Retinal pigment epithelial cell (primary cell): ENCODE measurements around the gene SPPL2A.
A peak's percentile ranks its signal among the peaks of the same experiment; 100 is the strongest.

Experiments used
- DNase-seq: peaks from one replicate; pipeline ENCODE4 v3.0.0-alpha.2; 2010; ENCODE audit warnings: low read depth
- H3K4me3 ChIP-seq: 2 replicates; pipeline ENCODE4 v1.5.1; 2011; ENCODE audit warnings: mild to moderate bottlenecking, low read length, control low read depth, moderate library complexity
- TF ChIP-seq, protein P1 (sequence below): conservative IDR thresholded peaks from 2 replicates; pipeline ENCODE4 v1.5.1; 2011; ENCODE audit warnings: low read depth, low read length, control low read depth, inconsistent platforms

The SPPL2A gene

DNA sequence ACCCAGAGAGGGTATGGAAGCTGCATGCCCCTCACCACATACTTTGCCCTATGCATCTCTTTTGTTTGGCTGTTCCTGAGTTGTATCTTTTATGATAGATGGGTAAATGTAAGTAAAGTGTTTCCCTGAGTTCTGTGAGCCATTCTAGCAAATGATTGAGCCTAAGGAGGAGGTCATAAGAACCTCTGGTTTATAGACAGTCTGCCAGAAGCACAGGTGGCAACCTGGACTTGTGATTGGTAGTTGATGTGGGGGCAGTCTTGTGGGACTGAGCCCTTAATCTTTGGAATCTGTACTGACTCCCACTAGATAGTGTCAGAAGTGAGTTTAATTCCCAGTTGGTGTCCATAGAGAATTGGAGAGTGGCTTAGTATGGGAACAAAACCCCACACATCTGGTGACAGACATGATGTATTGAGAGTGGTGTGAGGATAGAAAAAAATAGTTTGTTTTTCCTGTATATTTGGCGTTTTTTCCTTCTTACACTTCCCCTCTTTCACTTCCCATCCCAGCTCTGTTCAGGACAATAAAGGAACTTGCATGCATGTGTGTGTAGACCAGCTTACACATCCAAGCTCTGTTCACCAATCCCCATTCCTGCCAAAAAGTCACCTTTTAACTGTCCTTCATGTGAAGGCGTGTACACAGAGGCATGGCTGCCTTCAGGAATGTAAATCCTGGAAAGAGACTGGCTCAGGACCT lies 38.1 kb upstream of the SPPL2A start:
- no peak overlapping the region for H3K4me3 ChIP-seq

DNA sequence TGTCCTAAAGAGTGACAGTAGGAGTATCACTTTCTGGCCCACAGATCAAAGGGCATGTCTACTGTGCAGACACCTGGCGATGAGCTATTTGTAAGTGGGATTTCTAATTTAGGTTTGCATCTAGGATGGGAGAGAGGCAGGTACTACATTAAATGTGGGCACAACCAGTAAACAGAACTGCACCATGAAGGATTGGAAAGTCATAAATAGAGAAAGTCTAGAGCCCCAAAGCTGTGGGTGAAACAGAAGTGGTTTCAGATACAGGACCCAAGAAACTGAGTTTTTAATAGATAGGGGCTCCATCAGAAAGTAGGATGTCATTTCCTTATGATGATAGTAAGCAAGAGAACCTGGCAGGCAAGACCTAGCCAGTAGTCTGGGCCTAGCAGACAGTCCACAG lies 35.2 kb upstream of the SPPL2A start:
- no peak for DNase-seq
- TF ChIP-seq, protein P1, sequence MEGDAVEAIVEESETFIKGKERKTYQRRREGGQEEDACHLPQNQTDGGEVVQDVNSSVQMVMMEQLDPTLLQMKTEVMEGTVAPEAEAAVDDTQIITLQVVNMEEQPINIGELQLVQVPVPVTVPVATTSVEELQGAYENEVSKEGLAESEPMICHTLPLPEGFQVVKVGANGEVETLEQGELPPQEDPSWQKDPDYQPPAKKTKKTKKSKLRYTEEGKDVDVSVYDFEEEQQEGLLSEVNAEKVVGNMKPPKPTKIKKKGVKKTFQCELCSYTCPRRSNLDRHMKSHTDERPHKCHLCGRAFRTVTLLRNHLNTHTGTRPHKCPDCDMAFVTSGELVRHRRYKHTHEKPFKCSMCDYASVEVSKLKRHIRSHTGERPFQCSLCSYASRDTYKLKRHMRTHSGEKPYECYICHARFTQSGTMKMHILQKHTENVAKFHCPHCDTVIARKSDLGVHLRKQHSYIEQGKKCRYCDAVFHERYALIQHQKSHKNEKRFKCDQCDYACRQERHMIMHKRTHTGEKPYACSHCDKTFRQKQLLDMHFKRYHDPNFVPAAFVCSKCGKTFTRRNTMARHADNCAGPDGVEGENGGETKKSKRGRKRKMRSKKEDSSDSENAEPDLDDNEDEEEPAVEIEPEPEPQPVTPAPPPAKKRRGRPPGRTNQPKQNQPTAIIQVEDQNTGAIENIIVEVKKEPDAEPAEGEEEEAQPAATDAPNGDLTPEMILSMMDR: no peak
- H3K4me3 ChIP-seq: no peak overlapping the region

More for the DNA sequence above, 38.1 kb upstream of the SPPL2A start:
- TF ChIP-seq, protein P1: no peak
- DNase-seq: no peak

DNA sequence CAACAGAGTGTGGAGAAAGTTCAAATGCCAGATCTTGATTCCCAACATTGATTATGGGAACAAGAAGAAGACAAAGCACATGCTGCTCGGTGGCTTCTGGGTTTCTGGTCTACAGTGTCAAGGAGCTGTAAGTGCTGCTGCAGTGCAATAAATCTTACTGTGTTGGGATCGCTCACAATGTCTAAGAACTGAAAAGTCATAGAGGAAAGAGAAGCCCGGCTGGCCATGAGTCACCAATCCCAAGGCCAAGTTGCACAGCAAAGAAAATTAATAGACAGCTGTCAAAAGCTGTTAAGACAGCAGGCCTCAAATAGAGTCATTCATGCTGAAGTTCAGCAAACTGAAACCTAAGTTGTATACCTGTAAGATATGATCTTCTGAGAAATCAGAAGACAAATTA lies 33.2 kb upstream of the SPPL2A start:
- DNase-seq: peak; percentile 25
- TF ChIP-seq, protein P1: no peak
- H3K4me3 ChIP-seq: no peak overlapping the region

DNA sequence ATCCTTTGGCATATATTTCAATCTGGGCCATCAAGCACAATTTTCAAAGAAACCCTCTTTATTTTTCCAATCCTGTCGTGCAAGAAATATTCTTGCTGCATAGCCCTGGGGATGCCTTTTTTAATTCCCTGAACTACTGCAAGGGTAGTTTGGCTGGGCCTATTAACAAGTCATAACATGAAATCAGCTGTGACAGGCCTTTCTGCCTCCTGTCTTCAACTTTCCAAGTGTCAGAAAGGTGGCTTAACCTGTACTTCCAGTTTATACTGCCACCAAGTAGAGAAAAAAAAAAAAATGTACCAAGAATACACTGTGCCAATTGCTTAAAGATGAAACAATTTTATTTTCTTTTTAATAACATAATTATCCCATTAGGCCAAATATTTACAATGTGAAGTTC lies 32.4 kb upstream of the SPPL2A start:
- no peak for DNase-seq
- TF ChIP-seq, protein P1: no peak
- no peak overlapping the region for H3K4me3 ChIP-seq

DNA sequence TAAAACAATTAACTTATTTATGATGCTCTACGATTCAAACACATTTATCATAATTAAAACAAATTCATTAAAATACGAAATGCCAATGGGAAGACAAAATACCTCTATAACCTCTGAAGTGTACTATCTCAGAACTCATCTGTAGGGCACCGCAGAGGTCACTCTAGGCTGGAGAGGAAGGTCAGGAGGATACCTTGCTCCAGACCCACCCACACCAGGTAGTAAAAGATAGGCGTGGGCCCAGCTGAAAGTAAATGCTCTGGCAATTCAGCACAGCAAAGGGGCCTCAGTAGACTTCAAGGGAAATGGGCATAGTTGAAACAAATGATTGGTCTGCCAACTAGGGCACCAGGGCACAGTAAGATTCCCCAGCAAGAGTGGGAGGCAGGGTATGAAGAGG lies 26.0 kb upstream of the SPPL2A start:
- TF ChIP-seq, protein P1: no peak
- H3K4me3 ChIP-seq: no peak overlapping the region
- DNase-seq: no peak

DNA sequence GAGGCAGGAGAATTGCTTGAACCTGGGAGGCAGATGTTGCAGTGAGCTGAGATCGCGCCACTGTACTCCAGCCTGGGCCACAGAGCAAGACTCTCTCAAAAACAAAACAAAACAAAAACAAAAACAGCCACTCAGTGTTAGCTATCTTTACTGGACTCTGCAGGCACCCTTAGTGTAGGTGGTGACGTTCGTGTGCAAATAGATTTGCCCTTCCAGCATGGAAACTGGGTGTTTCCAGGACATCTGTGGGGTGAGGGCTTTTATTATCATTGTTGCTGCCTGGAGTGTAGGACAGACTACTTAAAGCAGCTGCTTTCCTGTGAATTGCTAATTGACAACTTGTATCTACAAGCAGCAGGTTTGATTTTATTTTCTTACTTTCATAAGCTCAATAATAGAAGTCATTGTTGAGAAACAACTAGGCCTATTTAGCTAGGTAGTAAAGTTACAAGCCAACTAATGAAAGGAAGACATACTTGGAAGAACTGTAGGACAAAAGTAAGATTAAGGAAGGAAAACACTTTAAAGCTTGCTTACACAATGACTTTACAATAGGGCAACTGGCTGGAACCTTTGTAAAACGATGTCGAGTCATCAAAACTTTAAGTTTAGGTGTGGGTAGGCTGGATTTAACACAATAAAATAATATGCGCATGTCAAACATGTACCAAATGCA lies 25.4 kb upstream of the SPPL2A start:
- DNase-seq: no peak
- TF ChIP-seq, protein P1: no peak
- no peak overlapping the region for H3K4me3 ChIP-seq

DNA sequence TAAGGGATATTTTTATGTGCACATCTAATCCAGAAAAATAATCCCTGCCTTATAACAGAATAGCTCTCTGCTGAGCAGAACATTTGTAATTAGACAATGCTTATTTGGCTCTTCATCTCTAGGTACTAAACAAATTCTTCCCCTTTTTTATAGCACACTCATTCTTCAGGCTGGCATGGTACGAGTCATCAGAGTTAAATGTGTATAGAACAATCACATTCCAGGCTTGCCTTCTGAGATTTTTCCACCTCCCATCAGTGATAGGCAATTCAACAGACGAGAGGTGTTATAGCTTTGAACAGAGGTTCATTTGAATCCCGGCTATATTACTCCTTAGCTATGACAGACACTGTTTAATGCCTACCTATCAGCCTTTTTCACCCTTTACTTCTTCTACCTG lies 21.4 kb upstream of the SPPL2A start:
- no peak for DNase-seq
- TF ChIP-seq, protein P1: no peak

More for the DNA sequence above, 21.4 kb upstream of the SPPL2A start:
- no peak overlapping the region for H3K4me3 ChIP-seq
